NCI-H510A (cell line): Measurements from ENCODE around the gene POU3F3.

ENCODE experiments used
- DNase-seq: peaks from one replicate; lab custom pipeline; 2025; lab: John Stamatoyannopoulos, UW

The POU3F3 gene

GRCh38 chr2:104860451-104860790, 6.5 kb downstream of the POU3F3 start:
- DNase-seq: no peak

- no peak for DNase-seq
Observed at GRCh38 chr2:104861351-104862057, 7.6 kb downstream of the POU3F3 start.

GRCh38 chr2:104862058-104862941, 8.4 kb downstream of the POU3F3 start:
- DNase-seq: no peak

GRCh38 chr2:104863146-104863467, 9.2 kb downstream of the POU3F3 start:
- DNase-seq: no peak

GRCh38 chr2:104863468-104864279, 9.8 kb downstream of the POU3F3 start:
- DNase-seq: no peak

- DNase-seq: no peak
Observed at GRCh38 chr2:104864280-104865095, 10.6 kb downstream of the POU3F3 start.

- no peak for DNase-seq
Observed at GRCh38 chr2:104865096-104865470, 11.2 kb downstream of the POU3F3 start.

- DNase-seq: no peak
Observed at GRCh38 chr2:104866122-104866864, 12.4 kb downstream of the POU3F3 start.

GRCh38 chr2:104866883-104867812, 13.2 kb downstream of the POU3F3 start:
- DNase-seq: no peak

GRCh38 chr2:104867813-104868504, 14.0 kb downstream of the POU3F3 start:
- DNase-seq: no peak

- DNase-seq: no peak
Observed at GRCh38 chr2:104868505-104868866, 14.6 kb downstream of the POU3F3 start.

- DNase-seq: no peak
Observed at GRCh38 chr2:104870100-104870975, 16.4 kb downstream of the POU3F3 start.

GRCh38 chr2:104871649-104871971, 17.7 kb downstream of the POU3F3 start:
- DNase-seq: no peak

GRCh38 chr2:104871972-104872865, 18.3 kb downstream of the POU3F3 start:
- DNase-seq: no peak

- DNase-seq: peak; percentile 57
Observed at GRCh38 chr2:104872866-104873688, 19.2 kb downstream of the POU3F3 start.

GRCh38 chr2:104873689-104874054, 19.8 kb downstream of the POU3F3 start:
- DNase-seq: no peak

- no peak for DNase-seq
Observed at GRCh38 chr2:104874230-104874629, 20.3 kb downstream of the POU3F3 start.
